ENCODE data around the gene SCGB2B2.
"Not testable (repeated sequence)": the region's sequence is repeated elsewhere in the genome, so short reads cannot be mapped to it uniquely, and the experiment has no call there.

SCGB2B2 gene, protein sequence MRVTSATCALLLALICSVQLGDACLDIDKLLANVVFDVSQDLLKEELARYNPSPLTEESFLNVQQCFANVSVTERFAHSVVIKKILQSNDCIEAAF

GRCh38 chr19:34676697-34677385 lies at the start of gene SCGB2B2:
SCGB2B2 (minus strand) TSS chr19:34677159; CDS start chr19:34594563, 82,596 bp downstream.
- peak; percentile 85 for DNase-seq (ENCODE audit: low spot score)

- no peak for DNase-seq (ENCODE audit: low spot score)
Observed at GRCh38 chr19:34725400-34725799, 48.4 kb upstream of the SCGB2B2 start.

DNA sequence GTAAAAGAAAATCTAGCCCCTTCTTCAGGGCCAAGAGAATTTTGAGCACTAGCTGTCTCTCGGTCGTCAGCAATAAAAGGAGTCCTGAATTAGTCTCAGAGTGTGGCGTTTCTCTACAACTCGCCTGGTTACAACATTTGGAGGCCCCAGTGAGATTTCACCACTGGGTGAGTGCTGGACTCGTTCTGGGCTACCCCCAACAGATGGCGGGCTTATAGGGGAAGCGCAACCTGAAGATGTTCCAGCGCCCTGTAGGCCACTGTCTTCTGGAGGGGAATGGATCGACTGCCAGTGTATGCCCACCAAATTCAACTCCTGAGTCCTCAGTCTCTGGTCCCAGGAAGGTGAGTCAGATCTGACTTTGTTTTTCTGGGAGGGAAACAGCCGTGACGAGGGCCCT lies 45.4 kb upstream of the SCGB2B2 start:
- DNase-seq (ENCODE audit: low spot score): no peak

- DNase-seq (ENCODE audit: low spot score): no peak
Observed at GRCh38 chr19:34715357-34715756, 38.4 kb upstream of the SCGB2B2 start.

DNA sequence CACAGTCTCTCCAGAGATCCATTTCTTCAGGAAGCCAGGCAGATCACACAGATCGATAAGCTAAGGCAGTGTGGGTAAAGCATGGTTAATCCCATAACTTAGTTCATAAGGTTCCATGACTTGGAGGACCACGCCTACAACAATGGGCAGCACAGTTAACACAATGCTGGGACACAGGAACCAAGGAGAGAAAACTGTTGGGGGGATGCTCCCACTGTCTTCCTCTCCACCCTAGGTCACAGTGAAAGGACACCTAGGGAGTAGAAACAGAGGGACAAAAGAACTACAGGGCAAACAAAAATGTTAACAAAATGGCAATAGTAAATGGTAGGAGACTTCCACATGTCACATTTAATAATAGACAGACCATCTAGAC lies 36.3 kb upstream of the SCGB2B2 start:
- DNase-seq (ENCODE audit: low spot score): no peak

GRCh38 chr19:34712395-34713261 lies 35.7 kb upstream of the SCGB2B2 start:
- peak; percentile 75 for DNase-seq (ENCODE audit: low spot score)

- DNase-seq (ENCODE audit: low spot score): no peak
Observed at GRCh38 chr19:34711890-34712289, 34.9 kb upstream of the SCGB2B2 start.

GRCh38 chr19:34707661-34708060 lies 30.7 kb upstream of the SCGB2B2 start:
- no peak for DNase-seq (ENCODE audit: low spot score)

DNA sequence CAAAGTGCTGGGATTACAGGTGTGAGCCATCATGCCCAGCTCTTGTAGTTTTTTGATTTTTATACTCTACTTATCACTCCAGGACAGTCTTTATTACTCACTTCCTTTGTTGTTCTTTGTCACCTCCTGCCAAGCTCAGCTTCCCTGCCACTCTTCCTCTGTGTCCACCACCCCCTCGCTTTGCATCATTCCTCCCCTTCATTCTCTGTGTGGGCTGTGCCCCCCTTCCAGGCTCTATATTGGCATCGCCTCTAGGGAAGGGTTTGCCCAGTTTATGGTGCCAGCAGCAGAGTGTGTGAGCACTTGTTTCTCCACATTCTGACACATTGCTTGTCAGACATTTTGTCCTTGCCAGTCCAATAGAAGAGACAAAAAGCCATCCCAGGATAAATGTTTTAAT lies 15.6 kb upstream of the SCGB2B2 start:
- DNase-seq (ENCODE audit: low spot score): no peak

GRCh38 chr19:34690372-34690771 lies 13.4 kb upstream of the SCGB2B2 start:
- no peak for DNase-seq (ENCODE audit: low spot score)

GRCh38 chr19:34688592-34688991 lies 11.6 kb upstream of the SCGB2B2 start:
- DNase-seq (ENCODE audit: low spot score): no peak

- no peak for DNase-seq (ENCODE audit: low spot score)
Observed at GRCh38 chr19:34687348-34687747, 10.4 kb upstream of the SCGB2B2 start.

DNA sequence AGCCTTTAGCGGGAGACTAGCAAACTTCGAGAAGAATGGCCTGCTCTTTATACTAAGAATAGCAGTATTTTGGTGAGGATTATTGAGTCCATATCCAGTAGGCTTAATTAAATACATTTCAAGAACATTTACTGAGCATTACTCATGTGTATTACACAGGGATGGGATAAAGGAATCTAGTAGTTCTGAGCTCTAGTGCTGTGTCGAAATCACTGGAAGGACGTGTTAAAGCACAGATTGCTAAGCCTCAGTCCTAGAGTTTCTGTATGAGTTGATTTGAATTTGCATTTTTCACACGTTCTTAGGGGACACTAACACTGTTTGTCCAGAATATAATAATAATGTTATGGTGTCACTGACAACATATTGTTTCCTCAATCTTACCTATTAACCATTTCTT lies 9.5 kb upstream of the SCGB2B2 start:
- DNase-seq (ENCODE audit: low spot score): no peak

GRCh38 chr19:34685266-34685665 lies 8.3 kb upstream of the SCGB2B2 start:
- DNase-seq (ENCODE audit: low spot score): not testable (repeated sequence)

DNA sequence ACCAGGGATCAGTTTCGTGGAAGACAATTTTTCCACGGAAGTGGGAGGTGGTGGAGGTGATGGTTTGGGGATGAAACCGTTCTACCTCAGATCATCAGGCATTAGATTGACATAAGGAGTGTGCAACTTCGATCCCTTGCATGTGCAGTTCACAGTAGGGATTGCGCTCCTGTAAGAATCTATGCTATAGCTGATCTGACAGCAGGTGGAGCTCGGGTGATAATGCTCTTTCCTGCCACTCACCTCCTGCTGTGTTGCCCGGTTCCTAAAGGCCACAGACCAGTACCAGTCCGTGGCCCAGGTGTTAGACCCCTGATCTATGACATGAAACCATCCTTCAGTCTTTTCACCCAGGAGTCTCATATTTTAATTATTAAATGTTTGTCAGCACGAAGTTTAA lies 4.5 kb upstream of the SCGB2B2 start:
- DNase-seq (ENCODE audit: low spot score): no peak

DNA sequence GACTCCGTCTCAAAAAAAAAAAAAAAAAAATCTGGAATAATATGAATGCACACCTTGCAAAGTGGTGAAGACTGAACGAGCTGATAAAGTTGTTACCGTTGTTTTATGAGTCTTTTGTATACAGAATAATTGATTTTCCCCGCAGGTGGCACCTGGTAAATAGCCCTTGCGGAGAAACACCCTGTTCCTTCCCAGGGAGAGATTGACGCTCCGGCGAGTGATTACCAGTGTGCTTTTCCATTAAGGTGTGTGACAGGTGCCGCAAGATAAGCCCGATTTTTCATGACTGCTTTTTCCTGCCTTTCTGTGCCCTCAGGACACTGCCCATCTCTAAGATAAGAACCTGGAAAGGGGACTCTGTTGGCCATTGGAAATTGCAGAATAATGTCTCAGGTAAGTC lies 1.5 kb upstream of the SCGB2B2 start:
- no peak for DNase-seq (ENCODE audit: low spot score)

DNA sequence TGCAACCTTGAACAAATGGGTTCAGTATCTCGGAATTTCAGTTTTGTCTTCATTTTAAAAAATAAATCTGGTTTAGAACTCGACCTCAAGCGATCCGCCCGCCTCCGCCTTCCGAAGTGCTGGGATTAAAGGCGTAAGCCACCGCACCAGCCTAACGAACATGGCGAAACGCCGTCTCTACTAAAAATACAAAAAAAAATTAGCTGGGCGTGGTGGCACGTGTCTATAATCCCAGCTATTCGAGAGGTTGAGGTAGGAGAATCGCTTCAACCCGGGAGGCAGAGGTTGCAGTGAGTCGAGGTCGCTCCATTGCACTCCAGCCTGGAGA lies 1.1 kb upstream of the SCGB2B2 start:
- no peak for DNase-seq (ENCODE audit: low spot score)

DNA sequence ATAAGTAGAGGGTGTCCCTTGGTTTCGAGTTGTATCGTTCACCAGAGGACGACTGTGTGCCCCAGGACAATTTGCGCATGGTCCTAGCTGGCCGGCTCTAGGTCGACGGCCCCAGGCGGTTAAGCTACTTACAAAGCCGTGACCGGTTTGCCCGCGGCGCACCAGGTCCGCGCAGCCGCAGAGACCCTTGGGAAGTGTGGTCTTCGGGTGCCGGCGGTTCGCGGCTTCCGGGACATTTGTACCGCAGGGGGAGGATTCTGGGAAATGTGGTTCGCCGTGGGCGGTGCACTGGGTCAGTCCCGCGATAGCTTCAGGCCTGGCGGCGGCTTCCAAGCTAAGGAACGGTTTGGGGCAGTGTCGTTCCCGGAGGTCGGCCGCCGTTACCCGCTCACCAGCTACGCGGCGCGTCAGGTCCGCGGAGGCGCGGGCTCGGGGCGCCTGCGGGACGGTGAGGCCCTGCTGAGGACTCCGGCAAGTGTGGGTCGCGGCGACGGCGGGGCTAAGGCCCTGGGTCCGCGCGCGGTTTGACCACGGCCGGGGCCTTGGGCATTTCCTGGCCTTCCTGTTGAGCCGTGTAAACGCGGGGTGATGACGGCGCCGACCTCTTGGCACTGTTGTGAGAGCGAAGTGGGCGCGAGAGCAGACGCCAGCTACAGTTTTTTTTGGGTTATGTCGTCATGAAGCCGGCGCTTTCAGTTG lies 576 bp upstream of the SCGB2B2 start, which contains the start of gene ZNF302:
Gene ZNF302 (plus strand): TSS at position 293 of the 699 bp plus-strand sequence. CDS start 1,127 bp downstream, outside the sequence.
- DNase-seq (ENCODE audit: low spot score): peak; percentile 94

DNA sequence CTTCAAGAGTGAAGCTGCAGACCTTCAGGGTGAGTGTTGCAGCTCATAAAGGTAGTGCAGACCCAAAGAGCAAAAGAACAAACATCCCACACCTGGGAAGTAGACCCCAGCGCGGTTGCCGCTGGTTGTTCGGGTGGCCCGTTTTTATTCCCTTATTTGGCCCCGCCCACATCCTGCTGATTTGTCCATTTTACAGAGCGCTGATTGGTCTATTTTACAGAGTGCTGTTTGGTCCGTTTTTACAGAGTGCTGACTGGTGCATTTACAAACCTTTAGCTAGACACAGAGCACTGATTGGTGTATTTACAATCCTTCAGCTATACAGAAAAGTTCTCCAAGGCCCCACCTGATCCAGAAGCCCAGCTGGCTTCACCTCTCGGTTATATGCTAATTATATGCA lies 1.0 kb downstream of the SCGB2B2 start:
- DNase-seq (ENCODE audit: low spot score): no peak

- no peak for DNase-seq (ENCODE audit: low spot score)
Observed at GRCh38 chr19:34675250-34675649, 1.7 kb downstream of the SCGB2B2 start.

- DNase-seq (ENCODE audit: low spot score): no peak
Observed at GRCh38 chr19:34673590-34673989, 3.4 kb downstream of the SCGB2B2 start.

DNA sequence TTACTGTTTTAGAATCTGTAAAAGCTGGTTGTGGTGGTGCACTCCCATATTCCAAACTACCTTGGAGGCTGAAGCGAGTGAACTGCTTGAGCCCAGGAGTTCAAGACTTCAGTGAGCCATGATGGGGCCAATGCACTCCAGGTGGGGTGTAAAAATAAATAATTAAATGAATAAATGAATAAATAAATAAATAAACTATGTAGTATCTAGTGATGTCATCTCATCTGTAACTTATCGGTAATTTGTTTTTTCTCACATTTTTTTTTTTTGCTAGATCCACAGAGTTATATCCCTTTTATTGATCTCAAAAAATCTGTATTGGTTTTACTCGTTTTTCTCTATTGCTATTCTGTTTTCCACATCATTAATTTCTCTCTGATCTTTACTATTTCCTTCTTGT lies 5.0 kb downstream of the SCGB2B2 start:
- DNase-seq (ENCODE audit: low spot score): no peak

DNA sequence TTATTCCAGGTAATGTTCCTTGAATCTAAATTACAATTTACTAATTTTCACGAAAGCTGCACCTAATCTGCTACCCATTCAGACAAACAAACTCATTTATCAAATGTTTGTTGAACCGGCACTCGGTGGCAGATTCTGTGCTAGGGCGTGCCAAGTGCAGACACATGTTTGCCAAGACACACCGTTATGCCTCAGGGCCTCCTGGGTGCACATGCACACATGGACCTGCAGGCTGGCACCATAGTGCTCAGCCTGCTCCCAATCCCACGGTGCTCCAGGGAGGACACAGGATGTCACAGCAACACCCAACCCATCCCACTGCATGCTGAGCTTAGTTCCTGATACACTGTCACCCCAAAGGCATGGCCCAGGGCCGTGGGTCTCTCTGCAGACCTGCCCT lies 7.7 kb downstream of the SCGB2B2 start:
- DNase-seq (ENCODE audit: low spot score): no peak

All from CD4-positive, alpha-beta T cell treated with Interleukin-15 for 4 hours (primary cell).